GM21786 (cell line): ENCODE measurements around the gene USP48.

ENCODE experiments used
- ATAC-seq: cut with Tn5 transposase; IDR thresholded peaks from one replicate; pipeline ENCODE4 v1.9.1; 2021; ENCODE audit not compliant: unreplicated experiment

The USP48 gene

DNA sequence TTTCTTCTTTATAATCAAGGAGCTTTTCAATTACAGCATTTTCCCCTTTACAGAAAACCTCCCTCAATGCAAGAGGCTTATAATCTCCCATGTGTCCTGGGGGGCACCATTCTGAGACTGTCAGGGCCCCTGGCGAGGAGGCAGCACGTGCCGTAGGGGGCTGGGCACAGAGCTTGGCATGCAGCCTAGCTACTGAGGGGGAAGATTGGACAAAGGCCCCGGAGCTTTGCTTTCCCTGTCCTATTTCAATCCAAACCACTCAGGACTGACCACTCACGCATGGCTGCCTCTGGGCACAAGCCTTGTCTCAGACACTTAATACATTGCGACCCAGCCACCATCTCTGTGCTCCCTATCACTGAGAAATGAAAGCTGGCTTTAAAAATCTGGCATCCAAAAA, 111.0 kb downstream of the USP48 start:
- no peak for ATAC-seq

DNA sequence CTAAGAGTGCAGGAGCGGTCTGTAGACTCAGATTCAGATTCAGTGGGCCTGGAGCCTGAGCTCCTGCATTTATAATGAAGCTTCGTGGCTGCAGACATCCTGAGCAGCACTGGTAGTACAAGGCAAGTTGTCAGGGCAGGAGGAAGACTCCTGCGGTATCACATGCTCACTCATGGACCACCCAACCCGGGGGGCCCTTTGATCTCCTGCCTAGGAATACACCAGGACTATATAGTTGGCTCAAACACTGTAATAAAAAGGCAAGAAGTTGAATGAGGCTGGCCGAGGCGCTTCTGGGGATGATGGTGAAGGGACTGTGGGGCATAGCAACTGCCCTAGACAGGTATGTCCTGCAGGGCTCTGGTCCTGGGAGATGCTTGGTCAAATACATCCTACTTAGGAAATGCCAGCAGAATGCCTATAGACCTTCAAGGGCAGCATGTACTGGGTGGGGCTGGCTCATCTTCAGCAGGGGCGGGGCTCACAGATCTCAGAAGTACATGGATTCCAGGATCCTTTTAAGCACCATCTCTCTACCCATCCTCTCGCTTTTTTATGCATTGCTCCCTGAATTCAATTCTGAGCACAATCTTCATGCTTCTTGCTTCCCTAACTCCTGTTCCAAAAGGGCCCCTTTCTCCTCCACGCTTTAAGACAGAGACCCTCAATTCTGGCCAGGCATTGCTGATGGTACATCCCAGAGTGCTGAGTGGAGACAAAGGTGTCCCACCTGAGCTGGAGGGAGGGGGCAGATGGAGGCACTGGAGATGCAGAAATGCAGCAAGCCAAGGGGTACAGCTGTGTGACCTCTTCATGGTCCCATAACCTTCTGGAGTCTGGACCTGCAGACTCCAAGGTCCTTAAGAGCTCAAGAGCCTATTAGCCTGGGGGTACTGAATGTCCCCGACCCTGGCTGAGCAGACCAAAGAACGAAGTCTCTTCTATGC, 111.7 kb downstream of the USP48 start:
- no peak for ATAC-seq

DNA sequence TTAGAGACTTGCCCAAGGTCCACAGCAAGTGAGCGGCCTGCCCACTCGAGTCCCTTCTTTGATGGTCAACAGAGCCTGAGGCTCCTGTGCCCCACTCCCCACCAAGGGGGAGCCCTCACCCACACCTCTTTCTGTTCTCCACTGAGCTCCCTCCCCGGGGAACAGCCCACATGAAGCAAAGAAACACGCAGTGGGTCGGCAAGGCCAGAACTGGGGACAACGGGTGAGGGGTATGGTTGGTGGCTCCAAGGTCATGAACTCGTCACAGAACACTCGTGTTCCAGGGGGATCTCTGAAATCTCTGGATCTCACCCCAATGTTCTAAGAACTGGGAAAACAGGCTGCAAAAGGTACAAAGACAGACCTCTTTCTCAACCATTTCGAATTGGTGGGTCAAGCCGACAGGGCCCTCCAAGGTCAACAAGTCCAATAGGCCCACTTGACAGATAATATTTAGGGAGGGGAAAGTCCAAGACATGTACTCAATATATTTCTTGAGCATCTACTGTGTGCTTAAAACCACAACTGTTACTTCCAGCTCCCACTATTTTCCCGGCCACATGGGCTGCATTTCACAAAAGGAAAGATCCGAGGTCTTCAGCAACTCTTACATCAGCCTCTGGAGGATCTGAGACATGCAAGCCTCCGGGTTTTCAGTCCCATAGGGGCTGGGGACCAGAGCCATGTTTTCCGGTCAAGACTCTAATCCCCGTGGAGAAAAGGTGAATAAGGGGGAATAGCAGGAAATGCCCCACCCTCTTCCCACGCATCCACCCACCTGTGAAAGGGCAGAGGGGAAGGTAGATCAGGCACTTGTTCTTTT, 112.7 kb downstream of the USP48 start:
- no peak for ATAC-seq

GRCh38 chr1:21669258-21670058, 113.5 kb downstream of the USP48 start, which contains the start of gene RAP1GAP:
RAP1GAP (minus strand) TSS chr1:21669357; CDS start chr1:21620032, 49,325 bp downstream.
- ATAC-seq, result no peak

DNA sequence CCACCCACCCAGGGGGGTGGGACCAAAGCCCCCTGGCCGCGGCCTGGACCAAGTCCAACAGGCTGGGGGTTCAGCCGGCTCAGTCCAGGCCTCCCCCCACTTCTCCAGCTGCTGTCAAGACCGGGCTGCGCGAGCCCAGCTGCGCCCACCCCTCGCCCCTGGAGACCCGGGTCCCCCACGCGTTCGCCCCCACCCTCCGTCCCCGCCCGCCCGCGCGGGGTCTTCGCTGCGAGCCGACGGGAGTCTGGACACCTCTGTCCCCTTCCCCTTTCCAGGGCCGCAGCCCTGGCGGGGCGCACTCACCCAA, 114.0 kb downstream of the USP48 start:
- no peak for ATAC-seq

DNA sequence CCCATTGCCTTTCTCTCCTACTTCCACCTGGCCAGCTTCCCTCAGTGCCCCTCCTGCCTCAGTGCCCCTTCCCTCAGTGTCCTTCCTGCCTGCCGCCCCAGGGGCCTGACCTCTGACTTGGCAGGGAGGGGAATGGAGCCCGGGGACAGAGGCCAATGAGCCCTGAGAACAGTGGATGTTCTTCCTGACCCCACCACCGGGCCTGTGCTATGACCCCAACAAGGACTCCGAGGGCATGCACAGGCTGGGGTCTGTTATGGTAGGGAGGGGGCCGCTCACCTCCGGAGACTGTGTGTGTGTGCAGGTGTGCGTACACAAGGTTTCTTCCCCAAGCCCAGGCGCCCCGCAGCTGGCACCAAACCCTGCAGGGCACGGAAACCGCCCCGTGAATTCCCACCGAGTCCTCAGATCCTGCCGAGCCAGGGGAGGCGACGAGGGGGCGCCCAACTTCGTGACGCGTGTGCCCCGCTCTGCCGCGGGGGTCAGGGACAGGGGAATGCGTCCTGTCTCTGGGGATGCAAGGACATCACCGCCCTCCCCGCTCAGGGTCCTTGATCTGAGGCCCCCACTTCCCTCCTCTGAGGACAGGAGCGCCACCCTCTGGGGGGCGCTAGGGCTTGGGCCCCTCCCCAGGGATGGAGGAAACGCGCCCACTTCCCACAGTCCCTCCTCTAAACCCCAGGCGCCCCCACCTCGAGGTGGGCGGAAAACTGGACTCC, 114.6 kb downstream of the USP48 start:
- ATAC-seq, result no peak

GRCh38 chr1:21667348-21668231, 115.4 kb downstream of the USP48 start:
- ATAC-seq, result no peak

- no peak for ATAC-seq
These were observed 116.2 kb downstream of the USP48 start for GRCh38 chr1:21666576-21667320.

DNA sequence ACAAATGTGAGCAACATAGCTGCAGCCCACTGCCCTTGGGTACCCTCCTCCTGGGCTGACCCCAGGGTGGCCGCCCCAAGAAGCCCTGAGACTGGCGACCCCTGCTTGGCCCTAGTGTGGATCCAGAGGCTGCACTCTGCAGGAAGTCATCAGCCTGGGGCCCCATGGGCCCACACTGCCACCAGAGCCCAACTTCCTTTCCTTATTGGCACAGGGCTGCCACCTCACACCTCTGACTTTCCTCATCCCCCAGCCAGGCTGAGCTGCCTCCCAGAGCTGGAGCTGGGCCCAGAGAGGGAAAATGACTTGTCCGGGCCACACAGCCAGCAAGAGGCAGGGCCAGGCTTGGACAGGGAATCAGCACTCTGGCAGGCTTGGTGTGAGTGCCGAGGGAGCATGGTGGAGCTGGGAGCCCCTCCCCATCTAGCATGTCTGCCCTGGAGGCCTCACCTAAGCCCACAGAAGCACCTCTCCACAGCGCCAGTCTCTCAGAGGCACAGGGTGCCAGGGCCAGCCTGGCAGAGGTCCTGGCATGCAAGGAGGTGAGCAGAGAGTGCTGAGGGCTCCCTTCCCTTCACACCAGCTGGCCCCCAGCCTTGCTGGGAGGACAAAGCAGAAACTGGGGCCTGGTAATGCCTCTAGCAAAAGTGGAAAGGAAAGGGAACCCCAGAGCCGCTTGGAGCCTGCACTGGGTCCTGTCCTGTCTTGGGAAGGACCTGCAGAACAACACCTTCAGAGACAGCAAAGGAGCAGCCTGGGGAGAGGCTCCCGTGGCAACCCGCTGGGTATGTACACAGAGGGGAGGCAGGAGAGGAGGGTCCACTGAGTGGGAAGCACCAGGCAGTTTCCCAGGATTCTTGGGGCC, 117.0 kb downstream of the USP48 start:
- no peak for ATAC-seq

GRCh38 chr1:21664806-21665588, 118.0 kb downstream of the USP48 start:
- ATAC-seq, result no peak

- ATAC-seq, result no peak
These were observed 118.8 kb downstream of the USP48 start for GRCh38 chr1:21663951-21664805.

GRCh38 chr1:21663248-21663950, 119.5 kb downstream of the USP48 start:
- no peak for ATAC-seq

DNA sequence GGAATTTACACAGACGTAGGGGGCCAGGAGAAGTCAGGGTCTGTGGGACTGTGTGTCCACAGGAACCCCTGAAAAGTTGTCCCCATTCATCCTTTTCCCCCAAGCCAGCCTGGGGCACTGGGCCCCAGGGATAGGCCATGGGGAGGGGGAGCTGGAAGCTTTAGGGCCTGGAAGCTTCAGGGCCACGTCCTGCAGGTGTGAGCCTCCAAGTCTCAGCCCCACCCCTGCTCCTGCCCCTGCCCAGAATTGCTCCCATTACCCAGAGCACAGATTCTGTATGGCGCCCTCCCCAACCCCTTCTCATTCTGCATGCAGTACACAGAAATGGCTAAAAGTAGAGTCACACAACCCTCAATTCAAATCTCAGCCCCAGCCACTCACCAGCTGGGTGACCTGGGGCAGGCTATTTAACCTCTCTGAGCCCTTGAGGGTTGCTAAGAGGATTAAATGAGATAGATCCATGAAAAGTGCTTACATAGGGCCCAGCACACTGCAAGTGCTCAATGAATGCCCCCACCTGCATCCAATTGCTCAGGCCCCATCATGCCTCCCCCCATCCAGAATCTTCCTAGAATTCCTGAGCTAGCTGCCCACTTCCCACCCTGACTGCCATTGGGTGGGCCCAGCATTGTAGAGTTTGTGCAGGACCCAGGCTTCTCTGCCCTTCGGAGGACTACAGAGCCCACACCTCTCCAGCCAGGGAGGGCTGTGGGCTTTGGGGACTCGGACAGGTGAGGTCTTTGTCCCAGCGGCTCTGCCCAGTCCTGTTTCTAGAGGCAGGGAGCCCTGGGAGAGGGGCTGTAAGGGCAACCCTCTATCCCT, 120.3 kb downstream of the USP48 start:
- no peak for ATAC-seq

- no peak for ATAC-seq
These were observed 121.1 kb downstream of the USP48 start for GRCh38 chr1:21661886-21662285.

GRCh38 chr1:21659924-21660326, 123.0 kb downstream of the USP48 start:
- ATAC-seq, result no peak
